GM19099 (cell line): Measurements from ENCODE around the gene RHBDL3.

ENCODE experiments used
- POLR2A ChIP-seq: IDR thresholded peaks from 3 replicates; pipeline ENCODE4 v1.6.1; 2011; ENCODE audit warnings: low read depth; ENCODE audit not compliant: insufficient read length; ENCODE audit errors: extremely low read depth

The RHBDL3 gene

GRCh38 chr17:32298721-32299579 lies 33.3 kb downstream of the RHBDL3 start:
- no peak for TF ChIP-seq POLR2A

GRCh38 chr17:32299580-32300164 lies 34.0 kb downstream of the RHBDL3 start:
- TF ChIP-seq POLR2A: no peak

GRCh38 chr17:32302037-32302436 lies 36.4 kb downstream of the RHBDL3 start:
- no peak for TF ChIP-seq POLR2A

- no peak for TF ChIP-seq POLR2A
Observed at GRCh38 chr17:32302860-32303649, 37.4 kb downstream of the RHBDL3 start.

GRCh38 chr17:32303781-32304288 lies 38.2 kb downstream of the RHBDL3 start:
- no peak for TF ChIP-seq POLR2A

- no peak for TF ChIP-seq POLR2A
Observed at GRCh38 chr17:32305049-32305448, 39.4 kb downstream of the RHBDL3 start.

- TF ChIP-seq POLR2A: no peak
Observed at GRCh38 chr17:32307658-32308057, 42.0 kb downstream of the RHBDL3 start.

- no peak for TF ChIP-seq POLR2A
Observed at GRCh38 chr17:32311028-32311536, 45.5 kb downstream of the RHBDL3 start.

- TF ChIP-seq POLR2A: no peak
Observed at GRCh38 chr17:32314636-32315035, 49.0 kb downstream of the RHBDL3 start.

- TF ChIP-seq POLR2A: no peak
Observed at GRCh38 chr17:32315171-32315570, 49.5 kb downstream of the RHBDL3 start.

- no peak for TF ChIP-seq POLR2A
Observed at GRCh38 chr17:32317353-32317752, 51.7 kb downstream of the RHBDL3 start.

- TF ChIP-seq POLR2A: no peak
Observed at GRCh38 chr17:32318071-32318470, 52.4 kb downstream of the RHBDL3 start.

- no peak for TF ChIP-seq POLR2A
Observed at GRCh38 chr17:32319548-32319905, 53.9 kb downstream of the RHBDL3 start.

- no peak for TF ChIP-seq POLR2A
Observed at GRCh38 chr17:32320847-32321246, 55.2 kb downstream of the RHBDL3 start.

GRCh38 chr17:32323046-32323445 lies 57.4 kb downstream of the RHBDL3 start:
- no peak for TF ChIP-seq POLR2A
